SKM-1 treated with dmso at 0.1 percent for 144 hours (cell line): ENCODE data around the gene ASB15.
A peak's percentile ranks its signal among the peaks of the same experiment; 100 is the strongest.
"Not testable (repeated sequence)": the region's sequence is repeated elsewhere in the genome, so short reads cannot be mapped to it uniquely, and the experiment has no call there.

Experiments used
- DNase-seq: peaks from one replicate; lab custom pipeline; 2025; ENCODE audit not compliant: unreplicated experiment; lab: John Stamatoyannopoulos, UW

ASB15 gene

DNA sequence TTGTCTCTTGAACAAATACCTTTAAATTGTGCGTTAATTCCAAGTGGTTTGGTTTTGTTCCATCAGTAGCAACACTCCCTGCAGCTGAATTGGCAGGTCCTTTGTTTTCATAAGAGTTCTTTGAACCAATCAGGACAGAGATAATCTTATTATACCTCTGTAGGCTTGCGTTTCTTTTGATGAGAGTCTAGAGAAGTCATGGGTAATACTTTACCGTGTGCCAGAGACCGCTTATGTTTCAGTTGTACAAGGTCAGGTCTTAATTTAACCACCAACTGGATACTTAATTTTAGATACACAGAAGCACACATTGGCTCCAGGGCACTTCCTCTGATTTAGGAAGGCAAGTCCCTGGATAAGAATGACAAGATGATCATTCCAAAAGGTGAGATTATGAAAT lies at the start of gene ASB15:
Gene ASB15 (plus strand): TSS at position 292 of the 400 bp plus-strand sequence. CDS start 12,682 bp downstream, outside the sequence.
- no peak for DNase-seq

DNA sequence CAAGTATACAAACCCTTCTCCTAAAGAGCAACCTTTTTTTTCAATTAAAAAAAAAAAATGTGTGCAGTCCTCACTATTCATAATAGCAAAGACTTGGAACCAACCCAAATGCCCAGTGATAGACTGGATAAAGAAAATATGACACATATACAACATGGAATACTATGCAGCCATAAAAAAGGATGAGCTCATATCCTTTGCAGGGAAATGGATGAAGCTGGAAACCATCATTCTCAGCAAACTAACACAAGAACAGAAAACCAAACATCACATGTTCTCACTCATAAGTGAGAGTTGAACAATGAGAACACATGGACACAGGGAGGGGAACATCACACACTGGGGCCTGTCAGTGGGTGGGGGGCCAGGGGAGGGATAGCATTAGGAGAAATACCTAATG lies 49.5 kb upstream of the ASB15 start:
- not testable (repeated sequence) for DNase-seq

DNA sequence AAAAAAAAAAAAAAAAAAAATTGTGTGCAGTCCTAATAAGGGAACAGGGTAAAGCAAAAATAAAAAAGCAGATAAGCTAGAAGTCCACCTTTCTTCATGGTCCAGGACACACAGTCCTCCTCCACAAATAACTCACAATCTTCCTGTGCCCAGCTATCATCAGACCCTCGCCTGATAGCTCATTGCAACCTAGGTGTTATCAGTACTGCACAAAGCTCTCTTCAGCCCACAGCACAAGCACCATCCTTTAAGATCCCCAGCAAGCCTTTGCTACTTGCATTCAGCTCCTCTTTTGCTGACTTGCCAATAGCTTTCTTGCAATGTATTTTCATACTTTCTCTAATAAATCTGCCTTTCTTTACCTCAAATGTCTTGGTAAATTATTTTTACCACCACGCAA lies 49.0 kb upstream of the ASB15 start:
- no peak for DNase-seq

DNA sequence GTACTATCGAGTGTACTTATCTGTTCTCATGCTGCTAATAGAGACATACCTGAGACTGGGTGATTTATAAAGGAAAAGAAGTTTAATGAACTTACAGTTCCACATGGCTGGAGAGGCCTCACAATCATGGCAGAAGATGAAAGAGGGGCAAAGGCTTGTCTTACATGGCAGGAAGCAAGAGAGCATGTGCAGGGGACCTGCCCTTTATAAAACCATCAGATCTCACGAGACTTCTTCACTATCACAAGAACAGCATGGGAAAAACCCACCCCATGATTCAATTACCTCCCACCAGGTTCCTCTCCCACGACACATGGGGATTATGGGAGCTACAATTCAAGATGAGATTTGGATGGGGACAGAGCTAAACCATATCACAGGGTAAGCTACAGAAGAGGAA lies 48.5 kb upstream of the ASB15 start:
- DNase-seq = no peak

DNA sequence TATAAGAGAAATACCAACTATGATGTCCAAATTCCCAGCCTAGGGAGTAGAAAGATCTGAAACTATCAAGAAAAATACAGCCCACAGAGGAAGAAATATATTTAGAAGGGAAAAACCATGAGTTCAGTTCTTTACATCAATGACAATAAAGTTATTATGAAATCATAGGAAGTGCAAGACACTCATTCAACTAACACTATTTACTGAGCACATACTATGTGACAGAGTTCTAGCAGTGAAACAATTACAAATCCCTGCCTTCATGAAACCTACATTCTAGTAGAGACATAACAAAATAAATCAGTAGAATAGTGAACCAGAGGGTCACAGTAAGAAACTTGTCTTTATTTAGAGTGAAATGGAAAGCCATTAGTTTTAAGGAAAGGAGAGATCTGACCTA lies 46.1 kb upstream of the ASB15 start:
- DNase-seq = no peak

DNA sequence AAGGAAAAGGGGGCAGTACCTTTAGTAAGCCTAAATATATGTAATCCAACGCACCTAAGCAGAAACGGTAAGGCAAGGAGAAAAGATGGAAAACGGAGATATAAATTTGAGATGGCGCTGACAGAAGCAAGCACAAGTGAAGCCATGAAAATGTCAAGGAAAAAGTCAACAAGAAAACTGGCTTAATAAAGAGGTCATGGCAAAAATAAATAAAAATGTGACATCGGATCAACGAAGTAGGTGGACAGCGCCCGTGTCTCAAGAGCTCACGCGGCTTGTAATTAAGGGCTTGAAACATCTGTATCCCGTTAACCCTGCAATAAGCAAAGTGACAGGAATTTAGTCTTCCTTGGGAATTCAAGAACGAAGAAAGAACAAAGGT lies 44.6 kb upstream of the ASB15 start:
- no peak for DNase-seq

DNA sequence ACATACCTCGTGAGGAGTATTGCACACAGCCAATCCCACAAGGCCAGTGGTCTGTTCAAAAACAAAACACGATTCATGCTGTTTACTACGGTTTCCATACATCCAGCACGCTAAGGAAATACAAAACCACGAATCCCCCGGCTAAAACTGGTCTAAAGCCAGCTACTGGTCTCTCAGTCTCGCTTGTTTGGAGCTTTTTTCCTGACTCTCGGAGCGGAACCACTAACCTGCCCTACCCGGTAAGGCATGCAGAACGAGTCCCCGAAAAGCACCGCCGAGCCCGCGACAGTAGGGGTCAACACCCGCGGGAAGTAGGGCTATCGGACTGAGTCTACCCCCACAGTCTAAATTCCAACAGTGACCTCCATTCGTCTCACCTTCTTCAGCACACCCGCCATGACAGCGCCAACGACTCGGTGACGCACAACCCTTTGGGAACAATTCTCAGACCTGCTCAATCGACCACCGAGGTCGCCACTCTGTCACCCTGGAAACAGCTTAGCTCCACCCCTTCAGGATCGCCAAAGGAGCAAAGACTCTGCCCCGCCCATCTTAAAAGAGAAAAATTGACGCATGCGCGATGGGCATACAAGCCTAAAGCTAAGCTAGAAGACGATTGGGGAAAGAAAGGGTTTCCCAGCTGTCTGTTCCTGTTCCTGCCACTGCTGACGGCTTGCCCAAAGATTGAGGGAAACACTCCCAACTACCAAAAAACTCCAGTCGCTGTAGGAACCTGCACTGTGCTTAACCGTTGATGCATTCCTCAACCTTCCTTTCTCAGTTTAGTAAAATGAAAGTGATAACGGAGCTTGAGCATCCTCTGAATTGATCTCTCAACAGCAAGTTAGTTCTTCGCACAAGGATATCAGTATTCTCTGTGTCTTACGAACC lies 44.0 kb upstream of the ASB15 start, which contains the start of gene NDUFA5:
Gene NDUFA5 (minus strand): TSS at position 421 of the 891 bp plus-strand sequence. CDS start 23 bp downstream, at position 398.
- DNase-seq = peak; percentile 99

DNA sequence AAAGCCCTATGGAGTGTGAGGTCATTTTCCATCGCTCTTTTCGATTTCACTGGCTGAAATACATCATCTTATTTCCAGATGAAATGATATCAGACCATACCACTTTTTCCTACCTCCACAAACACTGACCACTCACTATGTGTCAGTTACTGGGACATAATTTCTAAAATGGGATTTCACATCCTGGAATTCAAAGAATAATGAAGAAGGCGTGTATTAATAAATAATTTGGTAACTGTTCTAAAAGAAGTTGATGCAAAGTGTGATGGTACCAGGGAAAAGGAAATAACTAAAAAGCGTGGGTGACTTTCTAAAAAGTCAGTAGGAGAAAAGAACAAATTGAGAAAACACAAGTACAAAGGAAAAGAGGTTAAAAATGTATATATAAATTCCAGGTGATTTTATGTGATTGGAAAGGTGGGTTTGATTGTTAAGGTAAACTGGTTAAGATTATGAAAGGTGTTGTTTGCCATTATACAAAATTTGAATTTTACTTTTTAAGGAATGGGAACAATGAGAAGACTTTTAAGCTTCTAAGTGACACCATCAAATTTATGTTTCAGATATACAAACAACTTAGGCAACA lies 43.2 kb upstream of the ASB15 start:
- DNase-seq = no peak

DNA sequence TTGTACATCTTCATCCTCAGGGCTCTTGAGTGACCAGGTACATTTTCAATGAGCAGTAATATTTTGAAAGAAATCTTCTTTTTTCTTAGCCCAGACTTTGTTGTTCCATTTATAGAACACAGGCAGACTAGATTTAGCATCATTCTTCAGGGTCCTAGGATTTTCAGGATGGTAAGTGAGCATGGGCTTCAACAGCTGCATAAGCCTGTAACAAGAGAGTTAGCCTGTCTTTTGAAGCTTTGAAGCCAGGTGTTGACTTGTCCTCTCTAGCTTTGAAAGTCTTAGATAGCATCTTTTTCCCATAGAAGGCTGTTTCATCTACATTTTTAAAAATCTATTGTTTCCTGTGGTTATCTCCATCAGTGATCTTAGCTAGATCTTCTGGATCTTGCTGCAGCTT lies 39.5 kb upstream of the ASB15 start:
- no peak for DNase-seq

DNA sequence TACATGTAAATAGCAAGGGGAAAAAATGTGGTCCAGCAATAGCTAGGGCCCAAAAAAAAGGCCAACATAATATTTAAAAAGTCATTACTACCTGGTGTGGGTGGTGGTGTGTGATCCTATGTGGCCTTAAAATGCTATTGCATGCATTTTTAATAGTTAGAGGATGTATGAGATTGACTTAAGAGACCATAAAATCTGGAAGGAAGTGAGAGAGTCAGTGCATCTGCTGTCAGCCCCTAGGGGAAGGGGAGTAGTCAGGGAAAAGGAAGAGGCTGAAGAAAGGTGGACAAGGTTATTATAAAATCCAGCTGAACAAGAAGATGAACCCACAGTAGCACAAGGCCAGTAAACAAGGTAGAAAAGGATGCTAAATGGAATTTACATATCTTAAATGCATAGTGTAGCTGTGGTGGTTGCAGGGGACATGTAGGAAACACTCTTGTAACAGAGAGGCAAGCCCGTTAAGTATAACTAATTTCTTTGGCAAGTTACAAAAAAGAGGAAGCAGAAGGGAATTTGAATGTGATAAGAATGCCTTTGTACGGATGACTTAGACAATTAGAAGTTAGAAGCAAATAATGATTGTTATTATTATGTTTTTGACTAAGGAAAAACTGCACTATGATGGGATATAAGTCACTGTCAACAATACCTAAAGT lies 32.1 kb upstream of the ASB15 start:
- DNase-seq = peak; percentile 43

DNA sequence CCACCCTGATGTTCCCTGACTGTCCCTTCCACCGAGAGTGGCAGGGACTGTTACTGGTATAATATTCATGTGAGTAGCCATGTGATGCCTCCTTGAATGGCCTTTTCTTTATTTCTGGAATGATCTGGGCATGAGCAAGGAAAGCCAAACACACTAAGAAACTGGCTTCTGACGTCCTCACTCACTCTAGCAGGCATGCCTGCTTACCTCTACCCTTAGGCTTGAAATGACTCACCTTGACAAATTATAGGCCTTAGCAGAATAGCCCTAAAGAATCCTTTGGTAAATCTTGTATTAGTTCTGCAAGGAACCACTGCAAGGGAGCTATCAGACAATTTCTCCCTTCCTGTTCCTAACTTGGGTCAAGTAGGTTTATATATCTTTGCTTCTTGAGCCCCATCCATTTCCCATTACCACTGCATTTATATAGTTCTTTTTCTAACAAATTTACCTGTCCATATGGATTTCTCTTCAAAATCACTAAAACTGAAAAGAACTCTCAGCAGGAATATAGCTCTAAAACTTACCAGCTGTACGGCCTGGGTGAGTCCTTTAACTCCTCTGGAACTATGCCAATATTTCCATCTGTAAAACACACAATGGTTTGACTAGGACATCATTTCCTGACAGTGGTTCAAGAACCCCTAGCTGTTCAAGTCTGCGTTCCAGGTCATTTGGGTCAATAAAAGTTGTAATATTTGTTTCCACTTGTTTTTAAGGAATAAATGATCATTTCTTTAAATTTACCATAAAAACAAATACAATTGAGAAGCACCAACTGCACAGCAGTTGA lies 31.0 kb upstream of the ASB15 start:
- DNase-seq = no peak

DNA sequence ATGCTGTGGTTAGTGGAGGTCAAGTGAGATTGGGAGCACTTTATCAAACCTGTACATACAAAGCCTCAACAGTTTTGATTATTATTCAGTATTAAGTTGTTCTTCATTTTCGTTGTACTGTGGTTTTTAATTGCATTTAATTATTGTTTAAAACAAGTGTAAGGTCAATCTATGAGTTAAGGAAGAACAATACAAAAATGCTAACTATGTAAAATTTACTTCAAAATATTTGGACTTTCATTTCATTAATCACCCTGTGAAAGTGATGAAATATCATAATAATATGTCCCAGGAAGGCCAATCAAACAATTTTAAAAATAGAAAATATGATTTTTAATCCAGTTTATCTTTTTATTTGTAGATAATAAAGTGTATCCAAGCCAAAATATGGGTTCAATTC lies 30.4 kb upstream of the ASB15 start:
- DNase-seq = no peak

DNA sequence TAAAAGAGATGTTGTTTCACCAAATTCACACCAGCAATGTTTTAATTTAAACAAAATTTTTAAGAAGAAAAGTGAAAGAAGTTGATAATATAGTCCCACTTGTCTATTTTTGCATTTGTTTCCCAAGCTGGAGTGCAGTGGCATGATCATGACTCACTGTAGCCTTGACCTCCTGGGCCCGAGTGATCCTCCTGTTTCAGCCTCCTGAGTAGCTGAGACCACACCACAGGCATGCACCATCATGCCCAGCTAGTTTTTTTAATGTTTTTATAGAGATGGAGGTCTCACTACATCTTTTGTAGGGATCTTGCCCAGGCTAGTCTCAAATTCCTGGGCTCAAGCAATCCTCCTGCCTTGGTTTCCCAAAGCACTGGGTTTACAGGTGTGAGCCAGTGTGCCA lies 29.9 kb upstream of the ASB15 start:
- no peak for DNase-seq

DNA sequence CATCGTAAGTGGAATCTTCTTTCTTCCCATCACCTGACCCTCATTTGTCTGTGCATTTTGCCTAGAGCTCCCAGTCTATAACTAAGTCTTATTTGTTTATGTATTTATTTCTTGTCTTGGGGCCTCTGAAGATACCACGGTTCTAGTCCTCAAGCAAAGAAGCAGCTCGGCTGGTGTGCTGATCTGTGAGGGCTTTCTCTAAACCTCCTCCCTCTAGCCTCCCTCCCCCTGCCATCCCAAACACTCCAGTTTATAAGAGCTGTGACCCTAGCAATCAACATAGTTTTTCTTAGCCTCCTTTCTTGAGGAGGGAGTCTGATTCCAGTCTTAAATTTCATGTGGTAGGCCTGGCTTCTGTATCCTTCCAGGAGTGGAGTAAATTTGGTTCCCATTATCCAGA lies 28.3 kb upstream of the ASB15 start:
- no peak for DNase-seq

DNA sequence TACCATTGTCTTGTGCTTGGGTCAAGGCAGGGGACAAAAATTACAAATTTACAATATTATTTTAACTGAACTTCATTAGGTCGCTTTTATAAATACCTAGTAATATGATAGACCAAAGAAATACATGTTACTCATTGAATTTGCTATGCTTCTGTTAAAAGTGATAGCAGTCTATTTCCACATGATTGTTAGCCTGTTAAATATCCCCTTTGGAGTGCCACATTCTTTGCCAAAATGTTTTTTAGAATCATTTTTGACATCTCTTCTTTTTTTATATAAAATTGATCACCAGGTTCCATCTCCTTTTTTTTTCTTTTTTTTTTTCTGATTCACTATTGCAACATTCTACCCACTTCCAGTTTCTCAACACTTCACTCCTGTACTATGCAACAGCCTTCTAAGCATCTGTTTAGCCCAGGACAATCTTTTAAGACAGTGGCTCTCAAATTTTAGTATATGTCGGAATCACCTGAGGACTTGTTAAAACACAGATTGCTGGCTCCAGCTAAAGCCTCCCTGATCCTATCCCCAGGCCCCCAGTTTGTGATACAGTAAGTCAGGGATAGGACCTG lies 27.6 kb upstream of the ASB15 start:
- DNase-seq = peak; percentile 22

DNA sequence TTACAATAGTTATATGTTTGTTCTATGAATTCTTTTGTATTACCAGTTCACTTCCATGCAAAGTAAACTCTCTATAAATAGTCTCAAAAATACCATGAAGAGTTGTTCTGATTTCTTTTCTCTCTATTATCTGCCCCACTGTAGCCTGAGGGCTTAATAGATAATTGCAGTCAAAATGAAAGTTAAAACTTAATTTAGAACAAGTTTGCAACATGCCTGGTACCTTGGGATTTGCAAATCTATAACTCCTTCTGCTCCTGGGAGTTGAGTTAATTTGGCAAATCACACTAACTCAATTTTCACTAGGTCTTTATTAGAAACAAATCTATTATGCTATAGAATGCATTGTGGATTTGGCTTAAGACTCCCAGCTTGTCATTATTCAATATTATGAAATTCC lies 22.2 kb upstream of the ASB15 start:
- no peak for DNase-seq

DNA sequence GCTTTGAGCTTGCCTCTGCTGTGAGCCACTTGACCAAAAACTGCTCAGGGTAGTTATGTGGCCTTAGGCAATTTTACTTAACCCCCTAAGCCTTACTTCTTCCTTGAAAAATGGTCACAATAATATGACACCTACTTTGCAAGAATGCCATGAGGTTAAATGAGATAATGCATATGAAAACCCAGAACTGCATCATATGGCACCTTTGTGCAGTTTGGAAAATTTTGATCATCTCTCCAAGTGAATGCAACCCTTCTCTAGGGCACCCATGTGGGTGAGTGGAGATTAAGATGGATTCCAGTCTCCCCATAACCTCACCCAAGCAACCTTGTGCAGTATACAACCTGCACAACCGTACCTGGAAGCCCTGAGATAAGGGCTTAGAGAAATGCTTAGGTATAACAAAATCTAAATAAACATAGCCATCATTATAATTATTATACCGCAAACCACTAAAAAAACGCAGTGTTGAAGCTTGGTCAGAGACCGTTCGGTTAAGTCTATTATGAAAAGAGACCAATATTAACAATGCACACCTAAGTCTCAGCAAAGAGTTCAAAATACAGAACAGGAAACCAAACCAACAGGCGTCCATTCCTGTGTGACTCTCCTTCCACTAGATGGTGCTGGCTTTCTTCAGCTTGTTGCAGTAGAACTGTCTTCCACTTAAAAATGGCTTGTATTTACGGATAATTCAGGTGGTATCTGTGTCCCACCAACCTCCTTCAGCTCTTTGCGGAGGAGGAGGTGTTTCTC lies 21.0 kb upstream of the ASB15 start:
- peak; percentile 32 for DNase-seq

DNA sequence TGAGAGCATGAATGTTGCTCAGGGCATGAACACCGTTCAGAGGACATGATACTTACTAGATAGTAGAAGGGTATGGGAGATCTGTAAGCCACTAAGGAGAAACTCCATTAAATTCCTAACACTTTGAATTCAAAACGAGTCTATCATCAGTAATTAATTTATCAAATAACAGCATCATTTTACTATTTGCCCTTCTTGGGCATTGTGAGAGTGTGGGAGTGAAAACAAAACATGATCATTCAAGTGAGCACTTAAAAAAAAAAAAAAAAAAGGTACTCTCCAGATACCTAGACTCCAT lies 20.5 kb upstream of the ASB15 start:
- no peak for DNase-seq

DNA sequence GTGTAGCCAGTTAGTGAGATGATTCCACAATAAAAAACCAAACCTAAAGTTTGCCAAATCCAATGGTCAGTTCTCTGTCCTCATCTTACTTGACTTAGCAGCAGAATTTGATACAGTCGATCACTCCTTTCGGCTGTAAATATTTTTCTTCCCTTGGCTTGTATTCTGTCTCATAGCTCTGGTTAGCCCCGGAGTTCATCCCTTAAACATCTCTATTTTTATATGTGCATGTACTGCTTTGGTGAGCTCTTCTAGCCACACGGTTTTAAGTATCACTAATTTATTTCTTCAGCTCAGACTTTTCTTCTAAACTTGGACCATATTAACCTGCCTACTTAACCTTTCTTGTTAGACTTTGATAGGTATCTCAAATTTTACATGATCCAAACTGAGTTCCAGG lies 17.8 kb upstream of the ASB15 start:
- no peak for DNase-seq

DNA sequence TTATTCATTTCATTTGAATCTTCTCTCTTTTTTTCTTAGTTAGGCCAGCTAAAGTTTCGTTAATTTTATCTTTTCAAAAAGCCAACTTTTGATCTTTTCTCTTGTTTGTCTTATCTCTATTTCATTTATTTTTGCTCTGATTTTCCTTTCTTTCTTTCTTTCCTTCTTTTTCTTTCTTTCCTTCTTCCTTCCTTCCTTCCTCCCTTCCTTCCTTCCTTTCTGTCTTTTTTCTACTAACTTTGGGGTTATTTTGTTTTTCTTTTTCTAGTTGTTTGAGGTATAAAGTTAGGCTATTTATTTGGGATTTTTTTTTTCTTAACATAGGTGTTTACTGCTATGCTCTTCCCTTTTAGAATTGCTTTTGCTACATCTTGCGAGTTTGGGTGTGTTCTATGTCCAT lies 13.2 kb upstream of the ASB15 start:
- DNase-seq = no peak
